HFF-Myc (cell line): ENCODE results near the gene CCDC88A.
"Not testable (repeated sequence)": the region's sequence is repeated elsewhere in the genome, so short reads cannot be mapped to it uniquely, and the experiment has no call there.

ENCODE experiments used
- DNase-seq: peaks from one replicate; pipeline ENCODE4 v3.0.0-alpha.2; 2011; ENCODE audit warnings: low read depth; ENCODE audit errors: extremely low read depth
- H3K4me3 ChIP-seq: replicated peaks from 2 replicates; pipeline ENCODE4 v1.5.1; 2011; ENCODE audit warnings: low read depth, mild to moderate bottlenecking, control low read depth, low read length
- CTCF ChIP-seq: IDR thresholded peaks from 2 replicates; pipeline ENCODE4 v1.5.1; 2012; ENCODE audit warnings: mild to moderate bottlenecking, low read depth, low read length, control low read depth; ENCODE audit errors: missing control alignments

Gene CCDC88A

GRCh38 chr2:55361465-55362189 is 58.0 kb downstream of the CCDC88A start:
- H3K4me3 ChIP-seq = no peak overlapping the region
- DNase-seq = no peak
- no peak for TF ChIP-seq CTCF

- H3K4me3 ChIP-seq = no peak overlapping the region
- TF ChIP-seq CTCF = no peak
- DNase-seq = no peak
Observed at GRCh38 chr2:55358451-55358850, 61.2 kb downstream of the CCDC88A start.

- DNase-seq = no peak
Observed at GRCh38 chr2:55357927-55358326, 61.7 kb downstream of the CCDC88A start.

GRCh38 chr2:55357164-55357563 is 62.5 kb downstream of the CCDC88A start:
- no peak for TF ChIP-seq CTCF
- no peak overlapping the region for H3K4me3 ChIP-seq
- DNase-seq = no peak

More at GRCh38 chr2:55357927-55358326, 61.7 kb downstream of the CCDC88A start:
- H3K4me3 ChIP-seq = no peak overlapping the region
- no peak for TF ChIP-seq CTCF

GRCh38 chr2:55356136-55356535 is 63.5 kb downstream of the CCDC88A start:
- not testable (repeated sequence) for H3K4me3 ChIP-seq, DNase-seq

- no peak for TF ChIP-seq CTCF
Observed at GRCh38 chr2:55355451-55355850, 64.2 kb downstream of the CCDC88A start.

GRCh38 chr2:55351672-55352071 is 68.0 kb downstream of the CCDC88A start:
- no peak for TF ChIP-seq CTCF
- no peak for DNase-seq

More at GRCh38 chr2:55355451-55355850, 64.2 kb downstream of the CCDC88A start:
- no peak for DNase-seq
- H3K4me3 ChIP-seq = no peak overlapping the region

More at GRCh38 chr2:55351672-55352071, 68.0 kb downstream of the CCDC88A start:
- no peak overlapping the region for H3K4me3 ChIP-seq
